ENCODE results near the gene CALM1. TPM values are rescaled to one million over a fixed set of nuclear protein-coding genes. Genes with fewer than 3 reads are reported as not detected.
A peak's percentile ranks its signal among the peaks of the same experiment; 100 is the strongest.

Gene CALM1
- total RNA-seq, 1 donor from 2014 or later: 634 TPM

GRCh38 chr14:90438841-90439240 lies 42.0 kb downstream of the CALM1 start:
- H3K9me3 Mint-ChIP-seq (ENCODE audit: unreplicated experiment): no peaks in the 10 kb centered on the region
- TF ChIP-seq, protein P1, sequence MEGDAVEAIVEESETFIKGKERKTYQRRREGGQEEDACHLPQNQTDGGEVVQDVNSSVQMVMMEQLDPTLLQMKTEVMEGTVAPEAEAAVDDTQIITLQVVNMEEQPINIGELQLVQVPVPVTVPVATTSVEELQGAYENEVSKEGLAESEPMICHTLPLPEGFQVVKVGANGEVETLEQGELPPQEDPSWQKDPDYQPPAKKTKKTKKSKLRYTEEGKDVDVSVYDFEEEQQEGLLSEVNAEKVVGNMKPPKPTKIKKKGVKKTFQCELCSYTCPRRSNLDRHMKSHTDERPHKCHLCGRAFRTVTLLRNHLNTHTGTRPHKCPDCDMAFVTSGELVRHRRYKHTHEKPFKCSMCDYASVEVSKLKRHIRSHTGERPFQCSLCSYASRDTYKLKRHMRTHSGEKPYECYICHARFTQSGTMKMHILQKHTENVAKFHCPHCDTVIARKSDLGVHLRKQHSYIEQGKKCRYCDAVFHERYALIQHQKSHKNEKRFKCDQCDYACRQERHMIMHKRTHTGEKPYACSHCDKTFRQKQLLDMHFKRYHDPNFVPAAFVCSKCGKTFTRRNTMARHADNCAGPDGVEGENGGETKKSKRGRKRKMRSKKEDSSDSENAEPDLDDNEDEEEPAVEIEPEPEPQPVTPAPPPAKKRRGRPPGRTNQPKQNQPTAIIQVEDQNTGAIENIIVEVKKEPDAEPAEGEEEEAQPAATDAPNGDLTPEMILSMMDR (IDR thresholded peaks at IDR 0.05; ENCODE audit: unreplicated experiment): no peak
- H3K27me3 Mint-ChIP-seq (ENCODE audit: unreplicated experiment): peaks cover 7% of the 10 kb centered on the region
- H3K36me3 Mint-ChIP-seq (ENCODE audit: low read depth, unreplicated experiment): no peaks in the 10 kb centered on the region
- H3K4me1 Mint-ChIP-seq (ENCODE audit: unreplicated experiment): peaks cover 25% of the 10 kb centered on the region
- DNase-seq (ENCODE audit: low spot score): no peak
- H3K27ac Mint-ChIP-seq (ENCODE audit: unreplicated experiment): no peak overlapping the region
- H3K4me3 Mint-ChIP-seq (ENCODE audit: unreplicated experiment): no peak overlapping the region

GRCh38 chr14:90440021-90440451 lies 43.2 kb downstream of the CALM1 start:
- H3K4me3 Mint-ChIP-seq (ENCODE audit: unreplicated experiment): no peak overlapping the region
- TF ChIP-seq, protein P1 (IDR thresholded peaks at IDR 0.05; ENCODE audit: unreplicated experiment): no peak
- H3K4me1 Mint-ChIP-seq (ENCODE audit: unreplicated experiment): peaks cover 25% of the 10 kb centered on the region
- DNase-seq (ENCODE audit: low spot score): no peak
- H3K9me3 Mint-ChIP-seq (ENCODE audit: unreplicated experiment): no peaks in the 10 kb centered on the region
- no peaks in the 10 kb centered on the region for H3K36me3 Mint-ChIP-seq (ENCODE audit: low read depth, unreplicated experiment)
- H3K27ac Mint-ChIP-seq (ENCODE audit: unreplicated experiment): no peak overlapping the region
- peaks cover 7% of the 10 kb centered on the region for H3K27me3 Mint-ChIP-seq (ENCODE audit: unreplicated experiment)

GRCh38 chr14:90440592-90440991 lies 43.8 kb downstream of the CALM1 start:
- DNase-seq (ENCODE audit: low spot score): no peak

GRCh38 chr14:90442388-90442787 lies 45.6 kb downstream of the CALM1 start:
- peak overlapping the region; percentile 27 for H3K27ac Mint-ChIP-seq (ENCODE audit: unreplicated experiment)
- H3K4me3 Mint-ChIP-seq (ENCODE audit: unreplicated experiment): no peak overlapping the region
- TF ChIP-seq, protein P1 (IDR thresholded peaks at IDR 0.05; ENCODE audit: unreplicated experiment): no peak
- H3K27me3 Mint-ChIP-seq (ENCODE audit: unreplicated experiment): peaks cover 4% of the 10 kb centered on the region
- peaks cover under 1% of the 10 kb centered on the region for H3K36me3 Mint-ChIP-seq (ENCODE audit: low read depth, unreplicated experiment)
- H3K4me1 Mint-ChIP-seq (ENCODE audit: unreplicated experiment): peaks cover 25% of the 10 kb centered on the region
- DNase-seq (ENCODE audit: low spot score): no peak
- H3K9me3 Mint-ChIP-seq (ENCODE audit: unreplicated experiment): no peaks in the 10 kb centered on the region

More at GRCh38 chr14:90440592-90440991, 43.8 kb downstream of the CALM1 start:
- H3K27me3 Mint-ChIP-seq (ENCODE audit: unreplicated experiment): peaks cover 7% of the 10 kb centered on the region
- TF ChIP-seq, protein P1 (IDR thresholded peaks at IDR 0.05; ENCODE audit: unreplicated experiment): no peak
- H3K9me3 Mint-ChIP-seq (ENCODE audit: unreplicated experiment): no peaks in the 10 kb centered on the region
- H3K4me3 Mint-ChIP-seq (ENCODE audit: unreplicated experiment): no peak overlapping the region
- H3K4me1 Mint-ChIP-seq (ENCODE audit: unreplicated experiment): peaks cover 25% of the 10 kb centered on the region
- no peaks in the 10 kb centered on the region for H3K36me3 Mint-ChIP-seq (ENCODE audit: low read depth, unreplicated experiment)
- H3K27ac Mint-ChIP-seq (ENCODE audit: unreplicated experiment): no peak overlapping the region

GRCh38 chr14:90443161-90444076 lies 46.6 kb downstream of the CALM1 start:
- no peak overlapping the region for H3K4me3 Mint-ChIP-seq (ENCODE audit: unreplicated experiment)
- TF ChIP-seq, protein P1 (IDR thresholded peaks at IDR 0.05; ENCODE audit: unreplicated experiment): no peak
- H3K27me3 Mint-ChIP-seq (ENCODE audit: unreplicated experiment): peaks cover 4% of the 10 kb centered on the region
- H3K36me3 Mint-ChIP-seq (ENCODE audit: low read depth, unreplicated experiment): peaks cover 9% of the 10 kb centered on the region
- no peak for DNase-seq (ENCODE audit: low spot score)
- H3K27ac Mint-ChIP-seq (ENCODE audit: unreplicated experiment): no peak overlapping the region
- peaks cover 7% of the 10 kb centered on the region for H3K9me3 Mint-ChIP-seq (ENCODE audit: unreplicated experiment)
- peaks cover 28% of the 10 kb centered on the region for H3K4me1 Mint-ChIP-seq (ENCODE audit: unreplicated experiment)
